Keratinocyte (primary cell): ENCODE measurements around the gene FPGT. TPM values are rescaled to one million over a fixed set of nuclear protein-coding genes. Genes with fewer than 3 reads are reported as not detected.
"Not testable (repeated sequence)": the region's sequence is repeated elsewhere in the genome, so short reads cannot be mapped to it uniquely, and the experiment has no call there.

Experiments used
- DNase-seq: peaks from one replicate; pipeline ENCODE4 v3.0.0-alpha.2; 2011; ENCODE audit warnings: low read depth, missing footprints, low spot score
- FAIRE-seq: peaks from 2 replicates; lab custom pipeline; 2011; peaks lifted over from hg19 to GRCh38; lab: Jason Lieb, UNC
- H2AFZ ChIP-seq: 2 replicates; pipeline ENCODE4 v1.6.0; 2012; ENCODE audit warnings: low read length, control low read depth, inconsistent platforms; ENCODE audit not compliant: control insufficient read depth
- H3K27ac ChIP-seq: 2 replicates; pipeline ENCODE4 v1.5.1; 2011; ENCODE audit warnings: low read length; ENCODE audit not compliant: control insufficient read depth, insufficient read depth
- H3K27me3 ChIP-seq: 3 replicates; pipeline ENCODE4 v1.6.0; 2011; ENCODE audit warnings: low read length; ENCODE audit not compliant: control insufficient read depth, insufficient read depth; ENCODE audit errors: extremely low read depth
- H3K36me3 ChIP-seq, 2 experiments: 2 replicates in 1 of 2; 3 replicates in 1 of 2; pipeline ENCODE4 v1.5.1; 2011; ENCODE audit warnings: low read length in 2 of 2, mild to moderate bottlenecking in 1 of 2; ENCODE audit not compliant: control insufficient read depth in 2 of 2, insufficient read depth in 2 of 2; ENCODE audit errors: extremely low read depth in 1 of 2
- H3K4me1 ChIP-seq: 3 replicates; pipeline ENCODE4 v1.5.1; 2011; ENCODE audit warnings: low read length; ENCODE audit not compliant: control insufficient read depth, insufficient read depth; ENCODE audit errors: extremely low read depth
- H3K4me2 ChIP-seq: 3 replicates; pipeline ENCODE4 v1.6.0; 2011; ENCODE audit warnings: low read depth, low read length; ENCODE audit not compliant: control insufficient read depth, insufficient read depth; ENCODE audit errors: extremely low read depth
- H3K4me3 ChIP-seq, 3 experiments: fragments of 200-600 bp in 1 of 3; sonication (generic) in 1 of 3; 2 replicates in 2 of 3; 3 replicates in 1 of 3; pipeline ENCODE4 v1.5.1; 2011 to 2016; ENCODE audit warnings: low read length in 3 of 3, mild to moderate bottlenecking in 3 of 3, control low read depth in 2 of 3, inconsistent platforms in 1 of 3, low read depth in 1 of 3, mixed read lengths in 1 of 3, mixed run types in 1 of 3, moderate library complexity in 1 of 3; ENCODE audit not compliant: control insufficient read depth in 2 of 3, insufficient read depth in 2 of 3; ENCODE audit errors: extremely low read depth in 1 of 3
- H3K79me2 ChIP-seq: 2 replicates; pipeline ENCODE4 v1.6.0; 2012; ENCODE audit warnings: low read length; ENCODE audit not compliant: control insufficient read depth, insufficient read depth
- H3K9ac ChIP-seq: 3 replicates; pipeline ENCODE4 v1.6.0; 2011; ENCODE audit warnings: low read length; ENCODE audit not compliant: control insufficient read depth, insufficient read depth; ENCODE audit errors: extremely low read depth
- H3K9me1 ChIP-seq: 3 replicates; pipeline ENCODE4 v1.6.0; 2011; ENCODE audit warnings: low read length; ENCODE audit not compliant: control insufficient read depth, insufficient read depth; ENCODE audit errors: extremely low read depth
- H3K9me3 ChIP-seq: 2 replicates; pipeline ENCODE4 v1.5.1; 2012; ENCODE audit warnings: low read depth, low read length; ENCODE audit not compliant: control insufficient read depth
- H4K20me1 ChIP-seq: 3 replicates; pipeline ENCODE4 v1.6.0; 2011; ENCODE audit warnings: low read length; ENCODE audit not compliant: control insufficient read depth, insufficient read depth; ENCODE audit errors: extremely low read depth
- CTCF ChIP-seq, 3 experiments: IDR thresholded peaks in 1 of 3; conservative IDR thresholded peaks in 1 of 3; optimal IDR thresholded peaks in 1 of 3; 2 replicates in 2 of 3; 3 replicates in 1 of 3; pipeline versions ENCODE3 to v1.5.1; 2011; ENCODE audit warnings: low read length in 3 of 3, mild to moderate bottlenecking in 3 of 3, moderate library complexity in 2 of 3, control low read depth in 1 of 3, inconsistent platforms in 1 of 3; ENCODE audit not compliant: insufficient read depth in 2 of 3; ENCODE audit errors: extremely low read depth in 1 of 3
- EZH2 ChIP-seq: IDR thresholded peaks from one replicate; pipeline ENCODE4 v1.6.1; 2012; ENCODE audit warnings: inconsistent platforms, mild to moderate bottlenecking, low read length, moderate library complexity
- dilution Hi-C: fragments of 300-500 bp; cut with MboI; formaldehyde crosslinking; loops from one replicate; pipeline ENCODE4 v1.7.0; 2020; ENCODE audit warnings: low sequenced_read_pairs; ENCODE audit not compliant: extremely low pct_ligation_motif_present
- polyA plus RNA-seq, 5 experiments: library from polyadenylated mRNA; depleted of rRNA in 3 of 5; stranded (reverse) in 3 of 5; stranded (forward) in 1 of 5; unstranded in 1 of 5; fragments of >200 nt; gene quantifications; 1 replicate in 1 of 5; 2 replicates in 3 of 5; 3 replicates in 1 of 5; pipeline versions ENCODE4 v1.2.1 to v1.2.3, GENCODE V29; 2011 to 2012; ENCODE audit warnings: missing spikeins in 2 of 5, low read depth in 1 of 5, low replicate concordance in 1 of 5

The FPGT gene
- polyA plus RNA-seq, 1 donor (not counting 4 experiments of a cell fraction or from before 2014, with no cell fraction given), result 23.6 TPM

- Histone ChIP-seq H3K27ac (no peak overlapping the region), H3K4me3 (no peak overlapping the region), H3K79me2 (no peaks in the 10 kb centered on the region), H3K27me3 (no peaks in the 10 kb centered on the region), H3K9ac (no peak overlapping the region), H3K4me1 (no peaks in the 10 kb centered on the region), H3K9me1 (no peaks in the 10 kb centered on the region), H4K20me1 (no peaks in the 10 kb centered on the region), H3K4me2 (no peak overlapping the region), H3K9me3 (no peaks in the 10 kb centered on the region), H3K36me3 (no peaks in the 10 kb centered on the region), H2AFZ (no peak overlapping the region)
- no peak for DNase-seq
- dilution Hi-C loops, result no loop called here
- no peak for FAIRE-seq
- no peak for TF ChIP-seq EZH2
- TF ChIP-seq CTCF (optimal IDR thresholded peaks at IDR 0.05 in 1 of 3, IDR thresholded peaks at IDR 0.05 in 1 of 3, conservative IDR thresholded peaks at IDR 0.05 in 1 of 3; ENCODE audit: extremely low read depth in 1 of 3, insufficient read depth in 2 of 3, low read length in 3 of 3), result no peak
Measured at GRCh38 chr1:74247881-74248528, 50.0 kb downstream of the FPGT start.

GRCh38 chr1:74253243-74253824 lies 55.3 kb downstream of the FPGT start:
- dilution Hi-C loops, result not testable (repeated sequence)

More at GRCh38 chr1:74253243-74253824, 55.3 kb downstream of the FPGT start:
- FAIRE-seq, H3K27me3 ChIP-seq, H3K27ac ChIP-seq, H4K20me1 ChIP-seq, H3K9me3 ChIP-seq, H3K4me2 ChIP-seq, H3K79me2 ChIP-seq, H2AFZ ChIP-seq, H3K9ac ChIP-seq, H3K4me3 ChIP-seq, H3K9me1 ChIP-seq, H3K36me3 ChIP-seq, DNase-seq, H3K4me1 ChIP-seq: not testable (repeated sequence)

Other genes starting within 250 kb of the FPGT start
- gene LRRIQ3, start 66 bp upstream of the FPGT start, polyA plus RNA-seq, result 0.94 to 1.8 TPM (median 1.1 TPM) in 3 replicates
- gene TNNI3K, start 37.1 kb downstream of the FPGT start, polyA plus RNA-seq, result 0.36 to 0.41 TPM in 2 of 3 replicates, not detected in the other